HG02973 (cell line): ENCODE results near the gene ING5.
"Not testable (repeated sequence)": the region's sequence is repeated elsewhere in the genome, so short reads cannot be mapped to it uniquely, and the experiment has no call there.

Experiments used
- ATAC-seq: cut with Tn5 transposase; IDR thresholded peaks from one replicate; pipeline ENCODE4 v1.9.1; 2021; ENCODE audit warnings: moderate library complexity; ENCODE audit not compliant: unreplicated experiment

ING5 gene

GRCh38 chr2:241701399-241702154 is at the start of gene ING5:
ING5 (plus strand) TSS chr2:241702039; CDS start chr2:241702066, 27 bp downstream.
- peak; percentile 50 for ATAC-seq

- no peak for ATAC-seq
These were observed 49.7 kb upstream of the ING5 start for GRCh38 chr2:241652142-241652541.

DNA sequence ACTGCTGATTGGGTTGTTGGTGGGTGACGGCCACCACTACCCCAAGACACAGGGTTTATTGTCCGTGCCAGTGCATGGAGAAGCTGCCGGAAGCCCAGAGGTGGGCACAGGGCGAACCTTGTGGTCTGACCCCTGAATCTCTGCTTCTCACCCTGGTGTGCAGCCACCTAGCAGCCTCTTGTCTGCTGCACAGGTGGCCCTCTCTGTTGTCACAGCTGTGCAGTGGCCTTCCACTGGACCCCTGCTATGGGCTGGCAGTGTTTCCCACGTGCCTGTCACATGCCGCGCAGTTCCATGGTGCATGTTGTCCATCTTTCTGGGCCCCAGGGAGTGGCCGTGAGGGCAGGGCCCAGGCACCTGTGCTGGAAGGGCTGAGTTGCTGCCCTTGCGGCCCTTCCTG is 49.1 kb upstream of the ING5 start:
- no peak for ATAC-seq

GRCh38 chr2:241653210-241653750 is 48.6 kb upstream of the ING5 start:
- no peak for ATAC-seq

DNA sequence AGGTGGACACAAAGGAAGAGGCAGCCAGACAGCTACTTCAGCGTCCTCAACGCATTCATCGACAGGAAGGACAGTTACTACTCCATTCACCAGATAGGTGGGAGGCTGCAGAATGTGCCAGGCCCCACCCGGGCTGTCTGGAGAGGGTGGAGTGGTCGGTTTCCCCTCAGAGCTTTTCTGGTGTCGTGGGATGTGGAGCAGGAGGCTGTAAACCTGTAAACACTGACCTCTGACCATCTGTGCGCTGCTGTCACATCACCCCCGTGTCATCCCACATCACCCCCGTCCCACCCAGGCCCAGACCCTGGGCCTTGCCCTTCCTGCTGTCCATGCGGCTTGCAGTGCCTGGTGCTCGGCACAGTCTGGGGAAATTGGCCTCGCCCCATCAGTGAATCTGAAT is 47.3 kb upstream of the ING5 start:
- ATAC-seq: no peak

DNA sequence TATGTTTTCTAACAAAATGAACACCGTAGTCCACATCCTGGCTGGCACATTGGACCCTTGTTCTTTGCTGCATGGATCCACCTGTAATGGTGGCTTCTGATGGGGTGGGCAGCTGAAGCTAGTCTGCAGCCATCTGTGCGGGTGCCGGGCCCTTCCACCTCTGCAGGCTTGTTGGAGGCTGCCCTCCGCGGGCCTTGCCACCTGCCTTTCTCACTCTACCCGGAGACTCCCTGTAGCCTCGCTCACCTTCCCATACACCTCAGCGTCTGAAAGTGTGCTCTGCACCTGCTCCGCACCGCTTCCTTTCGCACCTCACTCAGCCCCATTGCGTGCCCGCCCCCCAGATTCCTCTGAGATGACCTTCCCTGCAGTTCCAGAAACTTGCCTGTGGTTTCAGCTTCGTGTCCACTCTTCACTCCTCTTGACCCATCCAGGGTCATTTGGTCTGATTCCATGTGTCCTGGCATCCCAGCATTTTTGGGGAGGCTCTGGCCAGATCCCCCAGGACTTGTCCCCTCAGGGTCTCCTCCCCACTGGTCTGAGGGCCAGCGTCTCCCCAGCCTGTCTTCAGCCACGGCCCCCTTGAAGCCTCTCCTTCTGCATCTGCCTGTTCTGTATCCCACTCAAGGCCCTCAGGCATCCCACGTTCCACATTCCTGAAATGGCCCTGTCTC is 46.2 kb upstream of the ING5 start:
- no peak for ATAC-seq

DNA sequence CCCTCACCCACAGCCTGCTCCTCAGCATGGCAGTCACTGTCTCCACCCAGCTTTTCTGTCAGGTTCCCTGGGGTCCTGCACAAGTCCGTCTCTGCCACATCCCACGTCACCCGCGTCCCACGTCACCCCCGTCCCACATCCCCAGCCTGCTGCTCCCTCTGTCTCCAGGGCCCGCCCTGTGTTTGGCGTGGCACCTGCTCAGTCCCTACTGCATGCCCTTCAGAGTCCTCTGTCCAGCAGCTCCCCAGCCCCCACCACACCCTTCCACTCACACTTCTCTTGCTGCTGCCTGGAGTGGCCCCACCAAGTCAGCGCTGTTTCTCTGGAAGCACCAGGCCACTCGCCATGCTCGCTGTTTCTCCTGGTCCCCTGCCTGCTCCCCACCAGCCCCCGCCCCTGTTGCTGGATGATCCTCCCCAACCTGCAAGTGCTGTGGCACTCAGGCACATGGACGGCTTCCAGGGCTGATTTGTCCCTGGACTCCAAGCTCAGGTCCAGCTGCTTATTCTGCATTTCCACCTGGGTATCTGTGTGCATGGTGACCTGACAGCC is 45.6 kb upstream of the ING5 start:
- no peak for ATAC-seq

GRCh38 chr2:241657786-241658254 is 44.0 kb upstream of the ING5 start:
- no peak for ATAC-seq

DNA sequence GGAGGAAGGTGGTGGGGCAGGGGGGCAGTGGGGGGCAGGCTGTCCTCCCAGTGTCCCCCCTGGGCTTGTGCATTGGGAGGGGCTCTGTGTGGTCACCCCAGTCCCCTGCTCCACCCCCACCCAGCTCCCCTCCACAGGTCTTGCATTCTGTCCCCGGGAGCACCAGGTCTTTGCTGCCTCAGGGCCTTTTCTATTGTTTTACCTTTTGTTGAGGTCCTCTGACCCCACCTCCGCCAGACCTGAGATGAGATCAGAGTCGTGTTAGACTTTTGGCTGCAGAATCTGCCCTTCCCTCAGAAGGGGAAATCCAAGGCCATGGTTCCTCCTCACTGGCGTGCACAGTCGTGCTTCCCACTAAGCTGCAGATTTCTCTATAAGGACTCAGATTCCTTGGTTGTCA is 43.5 kb upstream of the ING5 start:
- no peak for ATAC-seq

- no peak for ATAC-seq
These were observed 42.6 kb upstream of the ING5 start for GRCh38 chr2:241659150-241659739.

DNA sequence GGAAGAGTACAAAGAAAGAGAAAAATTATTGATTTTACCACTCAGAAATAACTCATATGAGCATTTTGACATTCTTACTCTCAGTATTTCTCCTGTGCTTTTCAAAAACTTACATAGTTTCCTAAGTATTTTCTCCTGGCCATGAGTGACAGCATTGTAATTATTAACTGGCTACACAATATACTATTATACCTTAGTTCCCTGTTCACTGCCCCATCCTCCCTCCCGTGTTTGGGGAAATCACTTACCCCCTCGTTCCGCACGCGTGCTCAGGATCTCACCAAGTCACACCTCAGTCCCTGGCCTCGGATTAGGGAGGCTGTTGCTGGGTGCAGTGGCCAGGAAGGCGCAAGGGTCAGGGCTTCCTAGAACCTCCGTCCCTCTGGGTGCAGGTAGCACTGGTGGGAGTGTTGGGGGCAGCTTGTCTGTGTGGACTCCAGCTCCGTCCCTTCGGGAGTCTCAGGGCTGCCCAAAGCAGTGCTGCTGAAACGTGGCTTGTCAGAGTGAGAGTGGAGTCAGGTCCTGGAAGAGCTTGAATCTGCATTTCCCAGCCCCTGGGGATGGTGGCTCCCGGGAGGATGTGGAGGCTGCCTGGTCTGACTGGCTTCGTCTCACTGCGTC is 41.1 kb upstream of the ING5 start:
- no peak for ATAC-seq

DNA sequence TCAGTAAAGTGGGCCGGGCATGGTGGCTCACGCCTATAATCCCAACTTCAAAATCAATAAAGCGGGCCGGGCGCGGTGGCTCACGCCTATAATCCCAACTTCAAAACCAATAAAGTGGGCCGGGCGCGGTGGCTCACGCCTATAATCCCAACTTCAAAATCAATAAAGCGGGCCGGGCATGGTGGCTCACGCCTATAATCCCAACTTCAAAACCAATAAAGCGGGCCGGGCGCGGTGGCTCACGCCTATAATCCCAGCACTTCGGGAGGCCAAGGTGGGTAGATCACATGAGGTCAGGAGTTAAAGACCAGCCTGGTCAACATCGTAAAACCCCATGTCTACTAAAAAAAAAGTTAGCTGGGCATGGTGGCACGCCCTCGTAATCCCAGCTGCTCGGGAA is 39.1 kb upstream of the ING5 start:
- not testable (repeated sequence) for ATAC-seq

DNA sequence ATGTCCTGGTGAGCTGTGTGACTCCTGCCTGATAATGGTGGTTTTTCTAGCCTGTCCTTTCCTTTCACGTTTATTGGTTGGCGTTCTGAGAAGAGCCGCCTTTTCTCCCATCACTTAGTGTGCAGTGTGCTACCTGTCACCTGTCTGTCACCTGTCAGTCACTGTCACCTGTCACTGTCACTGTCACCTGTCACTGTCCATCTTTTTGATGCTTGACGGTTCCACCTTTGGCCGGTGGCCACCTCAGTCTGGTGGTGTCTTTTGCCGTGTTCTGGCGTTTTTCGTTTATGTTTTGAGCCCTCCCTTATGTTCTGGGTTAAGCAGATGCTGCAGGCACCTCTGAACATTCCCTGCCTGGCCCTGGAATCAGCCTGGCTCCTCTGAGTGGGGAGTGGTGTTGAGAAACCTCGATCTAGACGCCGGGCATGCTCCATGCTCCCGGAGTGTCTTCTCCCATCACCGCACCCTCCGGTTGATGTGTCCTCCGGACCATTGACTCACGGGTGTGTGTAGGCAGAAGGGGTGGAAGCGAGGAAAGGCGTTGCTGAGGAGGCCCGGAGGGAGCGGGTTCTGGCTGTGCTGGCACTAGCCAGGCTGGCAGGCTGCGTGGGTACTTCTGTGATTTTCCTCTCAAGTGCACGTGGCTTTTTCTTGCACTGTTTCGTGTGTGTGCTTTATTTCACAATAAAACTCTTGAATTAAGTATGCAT is 36.0 kb upstream of the ING5 start:
- ATAC-seq: no peak

DNA sequence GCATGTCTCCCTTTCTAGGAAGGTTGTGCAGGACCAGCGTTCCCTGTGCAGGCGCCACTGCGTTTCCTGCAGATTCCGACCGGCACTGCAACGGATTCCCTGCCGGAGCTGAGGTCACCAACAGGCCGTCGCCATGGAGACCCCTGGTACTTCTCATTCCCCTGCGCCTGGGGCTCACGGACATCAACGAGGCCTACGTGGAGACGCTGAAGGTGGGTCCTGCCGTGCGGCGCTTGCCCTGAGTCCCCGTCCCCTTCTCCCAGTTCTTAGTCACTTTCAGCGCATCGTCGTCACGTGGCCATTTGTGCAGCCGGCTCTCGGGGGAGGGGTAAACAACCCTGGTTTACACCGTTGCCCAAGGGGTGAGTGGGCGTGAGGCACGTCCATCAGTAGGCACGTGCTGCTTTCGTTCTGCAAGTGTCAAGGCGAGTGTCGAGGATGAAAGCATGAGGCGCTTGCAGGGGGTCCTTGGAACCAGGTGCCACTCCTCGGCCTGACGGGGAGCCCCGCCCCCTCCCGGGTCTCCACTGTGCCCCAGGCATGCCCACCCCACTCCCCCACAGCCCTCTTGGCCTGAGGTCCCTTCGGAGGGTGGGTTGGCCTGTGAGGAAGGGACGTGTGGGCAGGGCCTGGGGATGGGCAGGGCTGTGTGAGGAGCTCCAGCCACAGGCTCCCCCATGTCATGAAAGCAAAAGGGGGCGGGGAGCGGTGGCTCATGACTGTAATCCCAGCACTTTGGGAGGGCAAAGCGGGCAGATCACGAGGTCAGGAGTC is 35.0 kb upstream of the ING5 start:
- ATAC-seq: no peak

DNA sequence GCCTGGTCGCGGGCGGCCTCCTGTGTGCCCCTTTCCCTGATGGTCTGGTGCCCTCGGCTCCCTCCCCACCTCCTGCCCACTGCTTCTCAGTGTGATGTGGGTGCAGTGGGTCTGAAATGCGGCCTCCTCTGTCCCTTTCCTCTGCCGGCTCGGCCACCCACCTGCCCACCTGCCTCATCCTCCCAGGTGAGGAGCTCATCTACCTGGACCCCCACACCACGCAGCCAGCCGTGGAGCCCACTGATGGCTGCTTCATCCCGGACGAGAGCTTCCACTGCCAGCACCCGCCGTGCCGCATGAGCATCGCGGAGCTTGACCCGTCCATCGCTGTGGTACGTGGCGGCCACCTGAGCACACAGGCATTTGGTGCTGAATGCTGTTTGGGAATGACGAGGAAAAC is 33.5 kb upstream of the ING5 start:
- ATAC-seq: no peak

GRCh38 chr2:241668839-241669238 is 33.0 kb upstream of the ING5 start:
- no peak for ATAC-seq

GRCh38 chr2:241670333-241671110 is 31.3 kb upstream of the ING5 start:
- no peak for ATAC-seq

- ATAC-seq: no peak
These were observed 30.2 kb upstream of the ING5 start for GRCh38 chr2:241671457-241672240.
